H9 (cell line): Measurements from ENCODE around the gene SUGP1. TPM values are rescaled to one million over a fixed set of nuclear protein-coding genes. Genes with fewer than 3 reads are reported as not detected.

Experiments used
- DNase-seq: peaks from one replicate; pipeline ENCODE4 v3.0.0-alpha.2; 2017
- H2AFZ ChIP-seq: one replicate; pipeline ENCODE4 v1.6.1; 2013; ENCODE audit warnings: mild to moderate bottlenecking, low read length, control low read depth, moderate library complexity
- H2AK5ac ChIP-seq: 2 replicates; pipeline ENCODE4 v1.6.1; 2013; ENCODE audit warnings: low read length, control low read depth, mixed read lengths; ENCODE audit not compliant: insufficient read length
- H2BK120ac ChIP-seq: one replicate; pipeline ENCODE4 v1.6.1; 2013; ENCODE audit warnings: low read depth, mild to moderate bottlenecking, low read length, control low read depth, inconsistent platforms; ENCODE audit not compliant: poor library complexity, severe bottlenecking
- H2BK12ac ChIP-seq: 2 replicates; pipeline ENCODE4 v1.6.1; 2013; ENCODE audit warnings: low read length, control low read depth, mixed read lengths, low read depth; ENCODE audit not compliant: insufficient read length
- H2BK15ac ChIP-seq: 2 replicates; pipeline ENCODE4 v1.6.1; 2013; ENCODE audit warnings: low read depth, low read length, control low read depth
- H2BK20ac ChIP-seq: one replicate; pipeline ENCODE4 v1.6.1; 2013; ENCODE audit warnings: low read depth, mild to moderate bottlenecking, low read length, control low read depth, inconsistent platforms; ENCODE audit not compliant: poor library complexity, severe bottlenecking
- H2BK5ac ChIP-seq: 2 replicates; pipeline ENCODE4 v1.6.1; 2013; ENCODE audit warnings: low read length, control low read depth, mixed read lengths; ENCODE audit not compliant: insufficient read length
- H3K14ac ChIP-seq: 2 replicates; pipeline ENCODE4 v1.6.1; 2013; ENCODE audit warnings: low read length, control low read depth; ENCODE audit not compliant: insufficient read depth
- H3K18ac ChIP-seq: 2 replicates; pipeline ENCODE4 v1.6.1; 2013; ENCODE audit warnings: low read depth, mild to moderate bottlenecking, mixed read lengths, low read length, control low read depth; ENCODE audit not compliant: insufficient read length
- H3K23ac ChIP-seq: 2 replicates; pipeline ENCODE4 v1.6.1; 2013; ENCODE audit warnings: low read length, control low read depth, mixed read lengths, low read depth; ENCODE audit not compliant: insufficient read length
- H3K23me2 ChIP-seq: 2 replicates; pipeline ENCODE4 v1.6.1; 2013; ENCODE audit warnings: low read depth, mild to moderate bottlenecking, mixed read lengths, low read length, control low read depth; ENCODE audit not compliant: insufficient read length, poor library complexity, severe bottlenecking
- H3K27ac ChIP-seq: 2 replicates; pipeline ENCODE4 v1.5.1; 2013; ENCODE audit warnings: low read length, control low read depth, mixed read lengths, low read depth; ENCODE audit not compliant: insufficient read length
- H3K27me3 ChIP-seq: 2 replicates; pipeline ENCODE4 v1.6.1; 2013; ENCODE audit warnings: low read length, control low read depth, inconsistent platforms; ENCODE audit not compliant: insufficient read depth
- H3K4ac ChIP-seq: 2 replicates; pipeline ENCODE4 v1.6.1; 2013; ENCODE audit warnings: low read depth, mild to moderate bottlenecking, control low read depth, inconsistent platforms, low read length, moderate library complexity
- H3K4me1 ChIP-seq: 2 replicates; pipeline ENCODE4 v1.6.1; 2013; ENCODE audit warnings: low read length, control low read depth, inconsistent platforms; ENCODE audit not compliant: insufficient read depth
- H3K4me2 ChIP-seq: 2 replicates; pipeline ENCODE4 v1.6.1; 2013; ENCODE audit warnings: low read length, control low read depth, mixed read lengths; ENCODE audit not compliant: insufficient read length, insufficient read depth
- H3K56ac ChIP-seq: 2 replicates; pipeline ENCODE4 v1.6.1; 2013; ENCODE audit warnings: low read depth, mild to moderate bottlenecking, mixed read lengths, low read length, control low read depth; ENCODE audit not compliant: insufficient read length
- H3K79me1 ChIP-seq: 2 replicates; pipeline ENCODE4 v1.6.1; 2013; ENCODE audit warnings: low read depth, mild to moderate bottlenecking, moderate library complexity, low read length, control low read depth, inconsistent platforms; ENCODE audit not compliant: insufficient read depth, poor library complexity, severe bottlenecking
- H3K79me2 ChIP-seq: 2 replicates; pipeline ENCODE4 v1.6.1; 2013; ENCODE audit warnings: low read length, control low read depth, inconsistent platforms; ENCODE audit not compliant: insufficient read depth
- H3K9ac ChIP-seq: 2 replicates; pipeline ENCODE4 v1.6.1; 2013; ENCODE audit warnings: low read length, control low read depth, mixed read lengths; ENCODE audit not compliant: insufficient read length; ENCODE audit errors: extremely low read depth
- H3K9me3 ChIP-seq: one replicate; pipeline ENCODE4 v1.6.1; 2013; ENCODE audit warnings: low read depth, low read length, inconsistent platforms; ENCODE audit not compliant: control insufficient read depth
- H3T11ph ChIP-seq: one replicate; pipeline ENCODE4 v1.6.1; 2013; ENCODE audit warnings: mild to moderate bottlenecking, low read length, control low read depth, inconsistent platforms
- H4K20me1 ChIP-seq: one replicate; pipeline ENCODE4 v1.6.1; 2013; ENCODE audit not compliant: control insufficient read depth, insufficient read length, insufficient read depth
- H4K5ac ChIP-seq: 2 replicates; pipeline ENCODE4 v1.6.1; 2013; ENCODE audit warnings: low read depth, mild to moderate bottlenecking, mixed read lengths, low read length, control low read depth; ENCODE audit not compliant: insufficient read length
- H4K8ac ChIP-seq: replicated peaks from 2 replicates; pipeline ENCODE4 v1.6.1; 2013; ENCODE audit warnings: low read length, control low read depth, mixed read lengths, low read depth; ENCODE audit not compliant: insufficient read length
- H4K91ac ChIP-seq: 2 replicates; pipeline ENCODE4 v1.6.1; 2013; ENCODE audit warnings: low read depth, mild to moderate bottlenecking, moderate library complexity, mixed read lengths, low read length, control low read depth; ENCODE audit not compliant: insufficient read length
- H3K27ac Mint-ChIP-seq, 3 experiments: 2 replicates in 2 of 3; 3 replicates in 1 of 3; pipeline ENCODE4 v1.8.0; 2020 to 2021; ENCODE audit warnings: mixed read lengths in 3 of 3, mild to moderate bottlenecking in 1 of 3, moderate library complexity in 1 of 3
- H3K27me3 Mint-ChIP-seq: 2 replicates; pipeline ENCODE4 v1.8.0; 2021; ENCODE audit warnings: low read depth, mild to moderate bottlenecking, moderate library complexity, mixed read lengths
- H3K36me3 Mint-ChIP-seq, 3 experiments: 2 replicates in 2 of 3; 3 replicates in 1 of 3; pipeline ENCODE4 v1.8.0; 2020 to 2021; ENCODE audit warnings: low read depth in 3 of 3, mixed read lengths in 3 of 3; ENCODE audit not compliant: insufficient read depth in 1 of 3
- H3K4me1 Mint-ChIP-seq, 2 experiments: 2 replicates each; pipeline ENCODE4 v1.8.0; 2020; ENCODE audit warnings: mixed read lengths in 2 of 2
- H3K4me3 Mint-ChIP-seq, 2 experiments: 2 replicates in 1 of 2; 3 replicates in 1 of 2; pipeline ENCODE4 v1.8.0; 2020 to 2021; ENCODE audit warnings: mild to moderate bottlenecking in 2 of 2, mixed read lengths in 2 of 2, moderate library complexity in 1 of 2
- H3K9me3 Mint-ChIP-seq, 2 experiments: 2 replicates in 1 of 2; 3 replicates in 1 of 2; pipeline ENCODE4 v1.8.0; 2020; ENCODE audit warnings: mild to moderate bottlenecking in 2 of 2, mixed read lengths in 2 of 2, moderate library complexity in 1 of 2
- WGBS: extraction: QIAGEN DNeasy Blood & Tissue Kit; methylation state at CpG from one replicate; pipeline ENCODE4 v1.1.7; 2013; ENCODE audit warnings: missing lambda C conversion rate, low lambda C conversion rate, mixed read lengths; ENCODE audit not compliant: insufficient read length; ENCODE audit errors: extremely low coverage; 5-methylcytosine and 5-hydroxymethylcytosine counted together
- total RNA-seq: library from RNA; stranded (reverse); gene quantifications from 2 replicates; pipeline ENCODE4 v1.2.1, GENCODE V29; 2021
- TF ChIP-seq, protein P1 (sequence below): fragments of 200-600 bp; sonication (generic); conservative IDR thresholded peaks from 3 replicates; pipeline ENCODE4 v1.8.0; 2021; ENCODE audit warnings: antibody characterized with exemption, mild to moderate bottlenecking

SUGP1 gene
- total RNA-seq, 1 experiment from 2014 or later, result 103 TPM

GRCh38 chr19:19354007-19354406 is 33.7 kb upstream of the SUGP1 start:
- no CpG with 5 or more reads among the region's 5 CpGs for WGBS
- Histone ChIP-seq H3K9me3 (no peaks in the 10 kb centered on the region), H3K23ac (no peak overlapping the region), H2BK20ac (no peak overlapping the region), H3K4me1 (no peaks in the 10 kb centered on the region), H2BK120ac (no peak overlapping the region), H2AK5ac (no peak overlapping the region), H3K56ac (no peak overlapping the region), H3K79me2 (no peaks in the 10 kb centered on the region), H2BK15ac (no peak overlapping the region), H4K91ac (no peak overlapping the region), H3K79me1 (no peaks in the 10 kb centered on the region), H3K27me3 (no peaks in the 10 kb centered on the region), H3K4me2 (no peak overlapping the region), H4K20me1 (no peaks in the 10 kb centered on the region), H3K4ac (no peak overlapping the region), H2BK12ac (no peak overlapping the region), H3K18ac (no peak overlapping the region), H3K14ac (no peak overlapping the region), H2AFZ (no peak overlapping the region), H4K5ac (no peak overlapping the region), H4K8ac (no peak overlapping the region), H3K27ac (no peak overlapping the region), H3K23me2 (no peaks in the 10 kb centered on the region), H2BK5ac (no peak overlapping the region), H3K9ac (no peak overlapping the region), H3T11ph (no peak overlapping the region)
- TF ChIP-seq, protein P1, sequence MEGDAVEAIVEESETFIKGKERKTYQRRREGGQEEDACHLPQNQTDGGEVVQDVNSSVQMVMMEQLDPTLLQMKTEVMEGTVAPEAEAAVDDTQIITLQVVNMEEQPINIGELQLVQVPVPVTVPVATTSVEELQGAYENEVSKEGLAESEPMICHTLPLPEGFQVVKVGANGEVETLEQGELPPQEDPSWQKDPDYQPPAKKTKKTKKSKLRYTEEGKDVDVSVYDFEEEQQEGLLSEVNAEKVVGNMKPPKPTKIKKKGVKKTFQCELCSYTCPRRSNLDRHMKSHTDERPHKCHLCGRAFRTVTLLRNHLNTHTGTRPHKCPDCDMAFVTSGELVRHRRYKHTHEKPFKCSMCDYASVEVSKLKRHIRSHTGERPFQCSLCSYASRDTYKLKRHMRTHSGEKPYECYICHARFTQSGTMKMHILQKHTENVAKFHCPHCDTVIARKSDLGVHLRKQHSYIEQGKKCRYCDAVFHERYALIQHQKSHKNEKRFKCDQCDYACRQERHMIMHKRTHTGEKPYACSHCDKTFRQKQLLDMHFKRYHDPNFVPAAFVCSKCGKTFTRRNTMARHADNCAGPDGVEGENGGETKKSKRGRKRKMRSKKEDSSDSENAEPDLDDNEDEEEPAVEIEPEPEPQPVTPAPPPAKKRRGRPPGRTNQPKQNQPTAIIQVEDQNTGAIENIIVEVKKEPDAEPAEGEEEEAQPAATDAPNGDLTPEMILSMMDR, result no peak
- H3K4me3 Mint-ChIP-seq, result no peak overlapping the region
- H3K27ac Mint-ChIP-seq, result peak overlapping the region in 1 of 3 experiments; percentile 15; a peak in 1 of 7 replicates
- H3K36me3 Mint-ChIP-seq, result peaks cover 23 to 45% (median 43%) of the 10 kb centered on the region in 3 experiments
- no peaks in the 10 kb centered on the region for H3K9me3 Mint-ChIP-seq
- H3K27me3 Mint-ChIP-seq, result no peaks in the 10 kb centered on the region
- no peak for DNase-seq
- H3K4me1 Mint-ChIP-seq, result no peaks in the 10 kb centered on the region
